CD1c-positive myeloid dendritic cell (primary cell): ENCODE results near the gene EPHB3.
A peak's percentile ranks its signal among the peaks of the same experiment; 100 is the strongest.

Experiments
- DNase-seq: peaks from one replicate; pipeline ENCODE4 v3.0.0-alpha.2; 2016; ENCODE audit errors: extremely low spot score

Gene EPHB3

GRCh38 chr3:184561061-184561912 is at the start of gene EPHB3:
TSS of gene EPHB3 (plus strand) at chr3:184561785. CDS start at chr3:184562236, 451 bp downstream.
- peak; percentile 94 for DNase-seq

- DNase-seq, result no peak
Measured at GRCh38 chr3:184512621-184513020, 49.0 kb upstream of the EPHB3 start.

- DNase-seq, result peak; percentile 89
Measured at GRCh38 chr3:184513276-184514170, 48.1 kb upstream of the EPHB3 start.

- DNase-seq, result no peak
Measured at GRCh38 chr3:184514171-184514490, 47.5 kb upstream of the EPHB3 start.

- DNase-seq, result peak; percentile 84
Measured at GRCh38 chr3:184523825-184524615, 37.6 kb upstream of the EPHB3 start.

- peak; percentile 71 for DNase-seq
Measured at GRCh38 chr3:184524981-184525336, 36.6 kb upstream of the EPHB3 start.

GRCh38 chr3:184525337-184526087 is 36.1 kb upstream of the EPHB3 start:
- peak; percentile 46 for DNase-seq

GRCh38 chr3:184526088-184526433 is 35.5 kb upstream of the EPHB3 start:
- DNase-seq, result no peak

GRCh38 chr3:184531626-184532280 is 29.8 kb upstream of the EPHB3 start:
- DNase-seq, result peak; percentile 47

GRCh38 chr3:184532940-184533732 is 28.4 kb upstream of the EPHB3 start:
- no peak for DNase-seq

- no peak for DNase-seq
Measured at GRCh38 chr3:184537885-184538665, 23.5 kb upstream of the EPHB3 start.

- DNase-seq, result no peak
Measured at GRCh38 chr3:184538666-184539431, 22.7 kb upstream of the EPHB3 start.

GRCh38 chr3:184539801-184540435 is 21.7 kb upstream of the EPHB3 start:
- no peak for DNase-seq

- peak; percentile 68 for DNase-seq
Measured at GRCh38 chr3:184540777-184541681, 20.6 kb upstream of the EPHB3 start.

GRCh38 chr3:184541886-184542562 is 19.6 kb upstream of the EPHB3 start:
- no peak for DNase-seq

- DNase-seq, result no peak
Measured at GRCh38 chr3:184542577-184542976, 19.0 kb upstream of the EPHB3 start.
